K562 (cell line): ENCODE data around the gene P3H4. TPM values are rescaled to one million over a fixed set of nuclear protein-coding genes. Genes with fewer than 3 reads are reported as not detected.

Source experiments
- CHCHD3 ChIP-seq: fragments of 250-450 bp; sonication (Bioruptor Pico); IDR thresholded peaks from 2 replicates; pipeline ENCODE4 v2.1.2; 2022; ENCODE audit warnings: mild to moderate bottlenecking
- DMBX1 ChIP-seq: fragments of 250-450 bp; sonication (Bioruptor Pico); IDR thresholded peaks from 2 replicates; pipeline ENCODE4 v1.8.0; 2022; ENCODE audit warnings: inconsistent platforms, mild to moderate bottlenecking, moderate library complexity, borderline replicate concordance
- ELF1 ChIP-seq: fragments of 200-800 bp; sonication (Bioruptor generic); IDR thresholded peaks from 2 replicates; pipeline ENCODE4 v1.6.1; 2016; ENCODE audit warnings: missing genetic modification characterization, missing compliant biosample characterization
- ETV1 ChIP-seq: fragments of 450-650 bp; conservative IDR thresholded peaks from 2 replicates; pipeline ENCODE4 v1.6.1; 2016; ENCODE audit warnings: missing genetic modification characterization, control low read depth, low read depth, missing compliant biosample characterization
- FOXK2 ChIP-seq, 2 experiments: fragments of 450-650 bp; IDR thresholded peaks in 1 of 2; conservative IDR thresholded peaks in 1 of 2; 2 replicates each; pipeline ENCODE4 v1.6.1; 2016; ENCODE audit warnings: low read depth in 2 of 2, mild to moderate bottlenecking in 1 of 2
- NEUROD1 ChIP-seq: fragments of 150-350 bp; IDR thresholded peaks from 2 replicates; pipeline ENCODE4 v1.6.1; 2014; ENCODE audit warnings: borderline replicate concordance, low read length, low read depth; ENCODE audit not compliant: partially characterized antibody
- NFRKB ChIP-seq: fragments of 450-650 bp; IDR thresholded peaks from 2 replicates; pipeline ENCODE4 v1.6.1; 2016; ENCODE audit warnings: low read depth
- ZBTB7A ChIP-seq: IDR thresholded peaks from 2 replicates; pipeline ENCODE4 v1.6.1; 2011; ENCODE audit warnings: low read depth, mild to moderate bottlenecking, low read length, moderate library complexity, borderline replicate concordance; ENCODE audit not compliant: control insufficient read depth
- ZNF644 ChIP-seq: fragments of 200-800 bp; sonication (Bioruptor generic); IDR thresholded peaks from 2 replicates; pipeline ENCODE4 v1.6.1; 2016; ENCODE audit warnings: low read depth, missing genetic modification characterization, missing compliant biosample characterization
- polyA plus RNA-seq, 8 experiments: library from polyadenylated mRNA; depleted of rRNA in 4 of 8; stranded (reverse) in 5 of 8; unstranded in 3 of 8; fragments of >200 nt; fragmentation: Nextera tagmentation in 2 of 8; fragmentation: Illumina TruSeq in 1 of 8; extraction: Ambion mirVana in 2 of 8; extraction: Trizol in 1 of 8; gene quantifications; 2 replicates each; pipeline versions ENCODE4 v1.2.1 to v1.2.3, GENCODE V29; 2011 to 2014; ENCODE audit warnings: inconsistent platforms in 1 of 8, missing spikeins in 1 of 8
- total RNA-seq, 7 experiments: library from RNA; depleted of rRNA in 6 of 7; stranded (reverse); fragments of >200 nt in 6 of 7; fragmentation: Illumina TruSeq in 2 of 7; extraction: Trizol in 2 of 7; gene quantifications; 2 replicates each; pipeline versions ENCODE4 v1.2.1 to v1.2.3, GENCODE V29; 2011 to 2021; ENCODE audit warnings: low replicate concordance in 1 of 7
- TF ChIP-seq, protein P1 (sequence below), 2 experiments: IDR thresholded peaks; 2 replicates each; pipeline ENCODE4 v1.6.1; 2012; ENCODE audit warnings: improper control_type of control experiment in 2 of 2, low read depth in 2 of 2, low read length in 2 of 2, borderline replicate concordance in 1 of 2
- TF ChIP-seq, protein P2 (sequence below): fragments of 250-450 bp; sonication (Bioruptor Pico); IDR thresholded peaks from 2 replicates; pipeline ENCODE4 v1.5.0; 2021
- TF ChIP-seq, protein P3 (sequence below): IDR thresholded peaks from 2 replicates; pipeline ENCODE4 v1.6.1; 2014; ENCODE audit warnings: antibody characterized with exemption
- TF ChIP-seq, protein P4 (sequence below): fragments of 200-800 bp; sonication (Bioruptor generic); IDR thresholded peaks from 2 replicates; pipeline ENCODE4 v1.6.1; 2017; ENCODE audit warnings: missing genetic modification characterization, missing compliant biosample characterization
- TF ChIP-seq, protein P5 (sequence below): fragments of 200-800 bp; sonication (Bioruptor generic); IDR thresholded peaks from 2 replicates; pipeline ENCODE4 v1.6.1; 2017; ENCODE audit warnings: missing genetic modification characterization, missing compliant biosample characterization

The P3H4 gene
- total and polyA plus RNA-seq, 9 of the 15 experiments (the other 6 are each of a cell fraction or from before 2014, with no cell fraction given), result 0.10 to 3.7 (median 1.0) TPM

DNA sequence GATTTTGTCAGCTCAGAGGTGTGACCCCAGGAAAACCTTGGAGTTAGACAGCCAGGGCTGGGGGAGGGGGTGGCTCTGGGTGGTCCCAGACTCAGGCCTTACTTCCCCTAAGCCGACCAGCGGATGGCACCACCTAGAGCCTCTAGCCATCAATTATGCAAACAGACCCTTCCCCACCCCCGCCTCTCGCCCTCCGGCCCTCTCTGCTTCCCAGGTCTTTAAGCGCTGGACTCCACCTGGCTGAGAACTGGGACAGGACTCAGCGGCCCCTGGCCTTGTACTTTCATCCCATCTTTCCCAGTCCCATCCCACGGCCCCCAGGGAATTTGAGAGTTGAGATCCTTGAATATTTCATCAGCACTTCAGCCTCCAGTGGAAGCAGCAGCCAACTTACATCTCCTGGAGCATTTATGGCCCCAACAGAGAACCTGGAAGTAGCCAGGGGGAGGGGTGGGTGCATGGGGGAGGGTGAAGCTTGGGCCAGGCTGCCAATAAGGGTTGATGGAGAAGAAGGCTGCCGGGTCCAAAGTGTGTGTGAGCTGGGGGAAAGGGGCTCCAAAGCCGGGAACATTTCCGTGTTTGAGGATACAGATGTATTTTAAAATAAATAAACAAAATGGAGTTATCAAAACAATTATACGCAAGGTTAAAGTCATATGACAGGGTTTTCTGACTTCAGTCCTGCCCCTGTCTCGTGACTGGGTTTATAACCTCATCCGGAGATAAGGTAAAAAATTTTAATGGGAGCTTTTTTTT is 17.8 kb downstream of the P3H4 start (continued):
- TF ChIP-seq, protein P1, sequence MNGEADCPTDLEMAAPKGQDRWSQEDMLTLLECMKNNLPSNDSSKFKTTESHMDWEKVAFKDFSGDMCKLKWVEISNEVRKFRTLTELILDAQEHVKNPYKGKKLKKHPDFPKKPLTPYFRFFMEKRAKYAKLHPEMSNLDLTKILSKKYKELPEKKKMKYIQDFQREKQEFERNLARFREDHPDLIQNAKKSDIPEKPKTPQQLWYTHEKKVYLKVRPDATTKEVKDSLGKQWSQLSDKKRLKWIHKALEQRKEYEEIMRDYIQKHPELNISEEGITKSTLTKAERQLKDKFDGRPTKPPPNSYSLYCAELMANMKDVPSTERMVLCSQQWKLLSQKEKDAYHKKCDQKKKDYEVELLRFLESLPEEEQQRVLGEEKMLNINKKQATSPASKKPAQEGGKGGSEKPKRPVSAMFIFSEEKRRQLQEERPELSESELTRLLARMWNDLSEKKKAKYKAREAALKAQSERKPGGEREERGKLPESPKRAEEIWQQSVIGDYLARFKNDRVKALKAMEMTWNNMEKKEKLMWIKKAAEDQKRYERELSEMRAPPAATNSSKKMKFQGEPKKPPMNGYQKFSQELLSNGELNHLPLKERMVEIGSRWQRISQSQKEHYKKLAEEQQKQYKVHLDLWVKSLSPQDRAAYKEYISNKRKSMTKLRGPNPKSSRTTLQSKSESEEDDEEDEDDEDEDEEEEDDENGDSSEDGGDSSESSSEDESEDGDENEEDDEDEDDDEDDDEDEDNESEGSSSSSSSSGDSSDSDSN (IDR thresholded peaks at IDR 0.05; ENCODE audit: borderline replicate concordance in 1 of 2, low read depth in 2 of 2, low read length in 2 of 2), result 0 out of 4 replicates have a peak, but pooled peaks of 1 of the 2 experiments have one; percentile 27
- TF ChIP-seq, protein P2, sequence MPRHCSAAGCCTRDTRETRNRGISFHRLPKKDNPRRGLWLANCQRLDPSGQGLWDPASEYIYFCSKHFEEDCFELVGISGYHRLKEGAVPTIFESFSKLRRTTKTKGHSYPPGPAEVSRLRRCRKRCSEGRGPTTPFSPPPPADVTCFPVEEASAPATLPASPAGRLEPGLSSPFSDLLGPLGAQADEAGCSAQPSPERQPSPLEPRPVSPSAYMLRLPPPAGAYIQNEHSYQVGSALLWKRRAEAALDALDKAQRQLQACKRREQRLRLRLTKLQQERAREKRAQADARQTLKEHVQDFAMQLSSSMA (CRISPR knock-in tag), result no peak
- TF ChIP-seq ELF1 (tag), result 0 out of 2 replicates have a peak, but pooled peaks have one; percentile 6
- no peak for TF ChIP-seq FOXK2 (conservative IDR thresholded peaks at IDR 0.05 in 1 of 2, IDR thresholded peaks at IDR 0.05 in 1 of 2; ENCODE audit: low read depth in 2 of 2)
- peak; percentile 27 for TF ChIP-seq NEUROD1
- TF ChIP-seq, protein P3, sequence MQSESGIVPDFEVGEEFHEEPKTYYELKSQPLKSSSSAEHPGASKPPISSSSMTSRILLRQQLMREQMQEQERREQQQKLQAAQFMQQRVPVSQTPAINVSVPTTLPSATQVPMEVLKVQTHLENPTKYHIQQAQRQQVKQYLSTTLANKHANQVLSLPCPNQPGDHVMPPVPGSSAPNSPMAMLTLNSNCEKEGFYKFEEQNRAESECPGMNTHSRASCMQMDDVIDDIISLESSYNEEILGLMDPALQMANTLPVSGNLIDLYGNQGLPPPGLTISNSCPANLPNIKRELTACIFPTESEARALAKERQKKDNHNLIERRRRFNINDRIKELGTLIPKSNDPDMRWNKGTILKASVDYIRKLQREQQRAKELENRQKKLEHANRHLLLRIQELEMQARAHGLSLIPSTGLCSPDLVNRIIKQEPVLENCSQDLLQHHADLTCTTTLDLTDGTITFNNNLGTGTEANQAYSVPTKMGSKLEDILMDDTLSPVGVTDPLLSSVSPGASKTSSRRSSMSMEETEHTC, result 0 out of 2 replicates have a peak, but pooled peaks have one; percentile 19
- peak; percentile 81 for TF ChIP-seq ETV1 (tag)
- TF ChIP-seq, protein P4, sequence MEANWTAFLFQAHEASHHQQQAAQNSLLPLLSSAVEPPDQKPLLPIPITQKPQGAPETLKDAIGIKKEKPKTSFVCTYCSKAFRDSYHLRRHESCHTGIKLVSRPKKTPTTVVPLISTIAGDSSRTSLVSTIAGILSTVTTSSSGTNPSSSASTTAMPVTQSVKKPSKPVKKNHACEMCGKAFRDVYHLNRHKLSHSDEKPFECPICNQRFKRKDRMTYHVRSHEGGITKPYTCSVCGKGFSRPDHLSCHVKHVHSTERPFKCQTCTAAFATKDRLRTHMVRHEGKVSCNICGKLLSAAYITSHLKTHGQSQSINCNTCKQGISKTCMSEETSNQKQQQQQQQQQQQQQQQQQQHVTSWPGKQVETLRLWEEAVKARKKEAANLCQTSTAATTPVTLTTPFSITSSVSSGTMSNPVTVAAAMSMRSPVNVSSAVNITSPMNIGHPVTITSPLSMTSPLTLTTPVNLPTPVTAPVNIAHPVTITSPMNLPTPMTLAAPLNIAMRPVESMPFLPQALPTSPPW, result peak; percentile 40; the same call in 1 of the 2 replicates
- peak; percentile 46 for TF ChIP-seq NFRKB
- TF ChIP-seq, protein P5, sequence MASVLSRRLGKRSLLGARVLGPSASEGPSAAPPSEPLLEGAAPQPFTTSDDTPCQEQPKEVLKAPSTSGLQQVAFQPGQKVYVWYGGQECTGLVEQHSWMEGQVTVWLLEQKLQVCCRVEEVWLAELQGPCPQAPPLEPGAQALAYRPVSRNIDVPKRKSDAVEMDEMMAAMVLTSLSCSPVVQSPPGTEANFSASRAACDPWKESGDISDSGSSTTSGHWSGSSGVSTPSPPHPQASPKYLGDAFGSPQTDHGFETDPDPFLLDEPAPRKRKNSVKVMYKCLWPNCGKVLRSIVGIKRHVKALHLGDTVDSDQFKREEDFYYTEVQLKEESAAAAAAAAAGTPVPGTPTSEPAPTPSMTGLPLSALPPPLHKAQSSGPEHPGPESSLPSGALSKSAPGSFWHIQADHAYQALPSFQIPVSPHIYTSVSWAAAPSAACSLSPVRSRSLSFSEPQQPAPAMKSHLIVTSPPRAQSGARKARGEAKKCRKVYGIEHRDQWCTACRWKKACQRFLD (CRISPR knock-in tag), result peak; percentile 85; the same call in 1 of the 2 replicates
- TF ChIP-seq ZNF644, result peak; percentile 22; the same call in 1 of the 2 replicates
- 0 out of 2 replicates have a peak, but pooled peaks have one; percentile 11 for TF ChIP-seq DMBX1 (CRISPR knock-in tag)
- peak; percentile 68 for TF ChIP-seq ZBTB7A
- no peak for TF ChIP-seq CHCHD3 (CRISPR knock-in tag)
